Jurkat, Clone E6-1 (cell line): ENCODE results near the gene C6orf141.

Source experiments
- DNase-seq: peaks from one replicate; pipeline ENCODE4 v3.0.0-alpha.2; 2011; ENCODE audit warnings: low read depth, low spot score
- H3K4me3 ChIP-seq: 2 replicates; pipeline ENCODE4 v1.5.1; 2011; ENCODE audit warnings: mild to moderate bottlenecking, low read length, control low read depth, moderate library complexity

C6orf141 gene

GRCh38 chr6:49531774-49532569 lies 18.5 kb upstream of the C6orf141 start:
- H3K4me3 ChIP-seq, result no peak overlapping the region
- peak; percentile 78 for DNase-seq

GRCh38 chr6:49535795-49536194 lies 14.7 kb upstream of the C6orf141 start:
- no peak overlapping the region for H3K4me3 ChIP-seq
- DNase-seq, result no peak

- H3K4me3 ChIP-seq, result no peak overlapping the region
These were observed 11.4 kb upstream of the C6orf141 start for GRCh38 chr6:49539102-49539501.

GRCh38 chr6:49540614-49541013 lies 9.9 kb upstream of the C6orf141 start:
- DNase-seq, result no peak
- H3K4me3 ChIP-seq, result no peak overlapping the region

More at GRCh38 chr6:49539102-49539501, 11.4 kb upstream of the C6orf141 start:
- DNase-seq, result no peak

DNA sequence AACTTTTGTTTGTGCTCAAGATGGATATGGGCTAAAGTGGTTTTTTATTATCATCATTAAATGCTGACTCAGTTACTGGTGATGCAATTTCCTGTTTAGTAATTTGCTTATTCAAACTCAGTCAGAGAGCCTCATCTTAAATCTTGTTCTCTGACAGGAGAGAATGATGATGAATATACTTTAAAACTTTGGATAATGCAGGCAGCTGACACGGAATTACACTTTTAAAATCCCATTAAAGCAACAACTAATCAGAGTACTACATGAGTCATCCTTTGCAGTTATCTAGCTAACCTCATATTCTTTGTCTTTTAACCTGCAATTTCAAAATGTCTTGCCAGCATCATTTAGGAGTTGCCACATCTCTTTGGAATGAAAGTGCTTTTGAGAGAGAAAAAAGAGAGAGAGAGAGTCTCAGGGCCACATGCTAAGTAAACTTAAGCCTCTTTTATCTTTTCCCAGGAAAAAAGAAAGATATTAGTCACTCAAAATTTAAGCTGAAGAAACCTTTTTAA lies 9.2 kb upstream of the C6orf141 start:
- no peak for DNase-seq
- H3K4me3 ChIP-seq, result no peak overlapping the region

DNA sequence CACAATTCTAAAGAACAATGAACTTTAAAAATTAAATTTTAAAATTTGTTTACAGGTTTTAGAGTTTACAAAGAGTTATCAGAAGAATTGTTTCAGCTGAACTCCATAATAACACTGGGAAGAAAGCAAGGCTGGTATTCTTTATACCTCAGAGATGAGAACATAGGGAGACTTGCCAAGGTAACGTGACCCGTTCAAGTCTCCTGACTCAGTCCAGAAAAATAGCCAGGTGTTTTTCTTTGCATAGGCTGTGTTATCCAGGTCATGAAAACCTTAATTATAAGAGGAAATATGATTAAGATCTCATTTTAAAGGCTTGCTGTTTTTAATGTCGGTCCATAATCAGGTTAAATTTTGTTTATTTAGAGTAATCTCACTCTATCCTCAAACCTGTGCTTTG lies 8.5 kb upstream of the C6orf141 start:
- no peak for DNase-seq

DNA sequence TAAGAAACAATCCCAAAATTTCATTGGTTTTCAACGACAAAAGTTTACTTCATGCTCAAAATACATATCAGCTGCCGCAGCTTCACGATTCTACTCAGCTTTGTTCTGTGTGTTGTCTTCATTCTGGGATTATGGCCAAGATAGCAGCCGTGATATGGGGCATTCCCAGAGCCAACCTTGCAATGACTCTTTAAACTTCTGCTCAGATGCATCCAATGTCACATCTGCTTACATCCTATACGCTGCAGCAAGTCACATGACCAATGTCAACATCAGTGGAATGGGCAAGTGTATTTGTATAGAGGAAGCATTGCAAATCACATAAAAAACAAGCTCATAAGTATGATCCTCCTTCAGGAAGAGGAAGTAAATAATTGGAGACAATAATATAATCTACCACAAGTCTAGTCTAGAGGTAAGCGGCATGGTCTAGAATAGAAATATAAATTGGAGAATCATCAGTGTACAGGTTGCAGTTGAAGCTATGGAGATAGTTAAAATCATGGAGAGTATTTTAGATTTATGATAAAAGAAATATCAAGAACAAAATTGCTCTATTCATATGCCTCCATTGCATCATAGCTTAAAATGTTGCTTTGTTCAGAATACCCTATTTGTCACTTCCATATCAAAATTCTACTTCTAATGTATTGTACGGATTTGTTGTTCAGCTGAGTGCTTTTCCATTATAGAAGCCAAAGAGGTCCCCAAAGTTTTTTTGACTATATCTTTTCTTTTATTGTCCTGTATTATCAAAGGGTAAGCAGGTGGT lies 7.2 kb upstream of the C6orf141 start:
- no peak for DNase-seq
- H3K4me3 ChIP-seq, result no peak overlapping the region

More for the DNA sequence above, 8.5 kb upstream of the C6orf141 start:
- no peak overlapping the region for H3K4me3 ChIP-seq

DNA sequence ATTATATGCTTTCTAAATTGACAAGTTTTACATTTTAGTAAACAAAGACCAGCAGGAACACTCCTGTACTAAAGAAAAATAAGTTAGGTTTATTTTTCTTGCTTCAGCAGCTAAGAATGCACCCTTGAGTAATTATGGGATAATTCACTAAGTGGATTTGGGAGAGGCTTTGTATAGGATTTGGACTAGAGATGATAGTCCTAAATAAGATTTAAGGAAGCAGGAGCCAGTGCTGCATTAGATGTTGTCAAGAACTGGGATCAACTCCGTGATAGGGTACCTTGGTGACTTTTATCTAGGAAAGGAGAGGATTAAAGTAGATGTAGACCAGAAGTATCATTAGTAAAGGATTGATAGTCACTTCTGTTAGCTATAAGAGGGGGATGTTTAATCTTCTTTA lies 4.1 kb upstream of the C6orf141 start:
- no peak overlapping the region for H3K4me3 ChIP-seq
- no peak for DNase-seq

- no peak for DNase-seq
- no peak overlapping the region for H3K4me3 ChIP-seq
These were observed 1.7 kb upstream of the C6orf141 start for GRCh38 chr6:49548613-49549304.

GRCh38 chr6:49549691-49550491 lies 577 bp upstream of the C6orf141 start:
- DNase-seq, result no peak
- H3K4me3 ChIP-seq, result no peak overlapping the region

DNA sequence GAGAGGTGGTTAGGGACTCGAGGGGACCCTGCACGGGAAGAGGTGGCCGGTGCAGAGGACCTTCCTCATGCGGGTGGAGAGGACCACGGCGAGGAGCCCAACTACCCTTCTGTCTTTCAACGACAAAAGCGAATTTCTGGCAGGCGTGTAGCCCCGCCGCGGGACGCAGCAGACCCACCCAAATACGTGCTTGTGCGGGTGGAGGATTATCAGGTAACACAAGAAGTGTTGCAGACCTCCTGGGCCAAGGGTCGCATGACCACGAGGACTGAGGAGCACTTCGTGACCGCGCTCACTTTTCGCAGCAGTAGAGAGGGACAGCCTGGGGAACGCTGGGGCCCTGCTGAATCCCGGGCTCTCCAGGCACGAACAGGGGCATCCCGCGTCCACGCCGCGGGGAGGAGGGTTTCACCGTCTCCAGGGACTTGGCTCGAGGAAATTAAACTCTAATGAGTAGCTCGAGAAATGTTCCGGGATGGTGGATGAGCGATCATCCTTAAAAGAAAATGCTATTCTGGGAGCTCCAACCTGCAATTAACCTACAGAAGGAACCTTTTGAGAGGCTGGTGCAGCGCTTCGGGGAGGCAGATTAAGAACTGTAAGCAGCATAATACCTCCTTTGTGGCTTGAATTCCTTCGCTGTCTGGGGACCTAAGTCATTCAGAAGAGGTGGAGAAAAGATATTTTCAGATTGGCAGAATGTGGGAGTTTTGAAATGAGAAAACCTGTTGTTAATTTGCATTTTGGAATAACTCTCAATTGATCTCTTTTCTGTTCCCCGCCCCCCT lies 804 bp downstream of the C6orf141 start:
- no peak overlapping the region for H3K4me3 ChIP-seq
- no peak for DNase-seq

- no peak for DNase-seq
- H3K4me3 ChIP-seq, result no peak overlapping the region
These were observed 1.3 kb downstream of the C6orf141 start for GRCh38 chr6:49551866-49552129.

DNA sequence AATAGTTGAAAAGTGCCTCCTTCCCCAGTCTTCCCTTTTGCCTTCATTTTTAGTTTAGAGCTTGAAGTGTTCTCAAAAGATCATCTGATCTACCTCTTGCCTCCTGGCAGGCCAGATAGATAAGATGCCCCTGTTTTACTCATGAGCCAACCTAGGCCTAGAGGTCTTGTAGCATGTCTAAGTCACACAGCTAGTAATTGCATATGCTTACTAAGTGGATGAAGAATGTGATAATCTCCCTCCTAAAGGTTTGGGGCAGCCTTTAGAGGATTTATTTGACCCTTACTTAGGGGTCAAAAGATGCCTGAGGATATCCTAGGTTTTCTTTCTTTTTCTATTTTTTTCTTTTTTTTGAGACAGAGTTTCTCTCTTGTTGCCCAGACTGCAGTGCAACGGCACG lies 2.1 kb downstream of the C6orf141 start:
- no peak for DNase-seq
- no peak overlapping the region for H3K4me3 ChIP-seq

GRCh38 chr6:49553384-49553783 lies 2.9 kb downstream of the C6orf141 start:
- H3K4me3 ChIP-seq, result no peak overlapping the region

GRCh38 chr6:49555951-49556350 lies 5.5 kb downstream of the C6orf141 start:
- H3K4me3 ChIP-seq, result no peak overlapping the region
- DNase-seq, result no peak

More at GRCh38 chr6:49553384-49553783, 2.9 kb downstream of the C6orf141 start:
- DNase-seq, result no peak

GRCh38 chr6:49556429-49556837 lies 6.0 kb downstream of the C6orf141 start:
- DNase-seq, result no peak
- H3K4me3 ChIP-seq, result no peak overlapping the region

DNA sequence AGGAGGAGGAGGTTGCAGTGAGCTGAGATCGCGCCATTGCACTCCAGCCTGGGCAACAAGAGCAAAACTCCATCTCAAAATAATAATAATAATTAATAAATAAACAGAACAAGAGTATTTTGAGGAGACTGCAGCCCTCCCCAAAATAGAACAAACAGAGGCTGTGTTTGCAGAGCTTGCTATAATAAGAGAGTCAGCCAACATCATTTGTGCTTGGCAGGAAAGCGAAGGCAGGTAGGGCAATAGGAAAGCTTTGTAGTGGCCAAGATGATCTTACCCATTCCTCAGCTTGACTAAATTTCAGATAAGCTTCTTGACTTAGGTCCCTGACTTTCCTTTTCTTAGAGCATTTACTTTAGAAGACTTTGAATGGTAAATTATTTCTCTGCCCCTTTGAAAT lies 6.7 kb downstream of the C6orf141 start:
- H3K4me3 ChIP-seq, result no peak overlapping the region
- DNase-seq, result no peak

GRCh38 chr6:49558238-49558637 lies 7.8 kb downstream of the C6orf141 start:
- no peak overlapping the region for H3K4me3 ChIP-seq
- DNase-seq, result no peak
